Stimulated activated CD4-positive, alpha-beta T cell treated with anti-CD3 and anti-CD28 coated beads, TNF-alpha, amount 100 ng/mL, for 48 hours (primary cell): ENCODE results near the gene CFAP70.
"Not testable (repeated sequence)": the region's sequence is repeated elsewhere in the genome, so short reads cannot be mapped to it uniquely, and the experiment has no call there.

Source experiments
- DNase-seq, 3 donors: peaks; one replicate each; pipeline ENCODE4 v3.0.0-alpha.2; 2020; ENCODE audit warnings: low read depth in 3 of 3

The CFAP70 gene

GRCh38 chr10:73339436-73339835, 19.2 kb downstream of the CFAP70 start:
- DNase-seq, result no peak

- no peak for DNase-seq
Measured at GRCh38 chr10:73338801-73339368, 19.8 kb downstream of the CFAP70 start.

GRCh38 chr10:73333202-73333601, 25.5 kb downstream of the CFAP70 start:
- no peak for DNase-seq

- DNase-seq, result no peak
Measured at GRCh38 chr10:73332379-73332778, 26.3 kb downstream of the CFAP70 start.

- not testable (repeated sequence) for DNase-seq
Measured at GRCh38 chr10:73328523-73328922, 30.1 kb downstream of the CFAP70 start.

GRCh38 chr10:73325290-73325689, 33.4 kb downstream of the CFAP70 start:
- not testable (repeated sequence) for DNase-seq

GRCh38 chr10:73323582-73323981, 35.1 kb downstream of the CFAP70 start:
- not testable (repeated sequence) for DNase-seq

- DNase-seq, result no peak
Measured at GRCh38 chr10:73310475-73310874, 48.2 kb downstream of the CFAP70 start.

- DNase-seq, result no peak
Measured at GRCh38 chr10:73307203-73307800, 51.4 kb downstream of the CFAP70 start.

- no peak for DNase-seq
Measured at GRCh38 chr10:73306171-73306708, 52.4 kb downstream of the CFAP70 start.

- DNase-seq, result no peak
Measured at GRCh38 chr10:73296946-73297345, 61.7 kb downstream of the CFAP70 start.

- no peak for DNase-seq
Measured at GRCh38 chr10:73293461-73293860, 65.2 kb downstream of the CFAP70 start.

GRCh38 chr10:73289958-73290357, 68.7 kb downstream of the CFAP70 start:
- DNase-seq, result no peak

- no peak for DNase-seq
Measured at GRCh38 chr10:73287441-73287840, 71.2 kb downstream of the CFAP70 start.

- no peak for DNase-seq
Measured at GRCh38 chr10:73281097-73281496, 77.6 kb downstream of the CFAP70 start.

GRCh38 chr10:73264423-73264822, 94.2 kb downstream of the CFAP70 start:
- DNase-seq, result no peak

- DNase-seq, result no peak
Measured at GRCh38 chr10:73263693-73264347, 94.8 kb downstream of the CFAP70 start.

- DNase-seq, result no peak
Measured at GRCh38 chr10:73262880-73263555, 95.6 kb downstream of the CFAP70 start.

- DNase-seq, result no peak
Measured at GRCh38 chr10:73262105-73262730, 96.4 kb downstream of the CFAP70 start.

- no peak for DNase-seq
Measured at GRCh38 chr10:73261362-73261995, 97.2 kb downstream of the CFAP70 start.

- not testable (repeated sequence) for DNase-seq
Measured at GRCh38 chr10:73258612-73259011, 100.1 kb downstream of the CFAP70 start.

- DNase-seq, result no peak
Measured at GRCh38 chr10:73253225-73253555, 105.5 kb downstream of the CFAP70 start.
